Fibroblast of lung (primary cell): Measurements from ENCODE around the gene SREBF2. TPM values are rescaled to one million over a fixed set of nuclear protein-coding genes. Genes with fewer than 3 reads are reported as not detected.

Source experiments
- DNase-seq, 2 donors: peaks; one replicate each; pipeline versions ENCODE4 v3.0.0 to v3.0.0-alpha.2; 2010; ENCODE audit warnings: low read depth in 2 of 2
- H2AFZ ChIP-seq: 2 replicates; pipeline ENCODE4 v1.5.1; 2012; ENCODE audit warnings: low read length, control low read depth, inconsistent platforms
- H3K27ac ChIP-seq: 2 replicates; pipeline ENCODE4 v1.5.1; 2011; ENCODE audit warnings: low read length, control low read depth; ENCODE audit not compliant: insufficient read depth
- H3K27me3 ChIP-seq: 2 replicates; pipeline ENCODE4 v1.5.1; 2011; ENCODE audit warnings: mild to moderate bottlenecking, low read length; ENCODE audit not compliant: control insufficient read depth, insufficient read depth
- H3K36me3 ChIP-seq: 2 replicates; pipeline ENCODE4 v1.5.1; 2011; ENCODE audit warnings: low read length; ENCODE audit not compliant: control insufficient read depth, insufficient read depth
- H3K4me1 ChIP-seq: 2 replicates; pipeline ENCODE4 v1.5.1; 2011; ENCODE audit warnings: low read length; ENCODE audit not compliant: control insufficient read depth, insufficient read depth; ENCODE audit errors: extremely low read depth
- H3K4me2 ChIP-seq: 2 replicates; pipeline ENCODE4 v1.5.1; 2011; ENCODE audit warnings: low read length, control low read depth; ENCODE audit not compliant: insufficient read depth; ENCODE audit errors: extremely low read depth
- H3K4me3 ChIP-seq, 4 experiments: fragments of 200-600 bp in 1 of 4; sonication (generic) in 1 of 4; replicated peaks in 1 of 4; 2 replicates each; pipeline ENCODE4 v1.5.1; 2011 to 2016; ENCODE audit warnings: low read length in 4 of 4, low read depth in 3 of 4, mild to moderate bottlenecking in 3 of 4, control low read depth in 2 of 4, inconsistent platforms in 1 of 4, mixed read lengths in 1 of 4; ENCODE audit not compliant: insufficient read depth in 1 of 4; ENCODE audit errors: control extremely low read depth in 1 of 4
- H3K79me2 ChIP-seq: 2 replicates; pipeline ENCODE4 v1.5.1; 2012; ENCODE audit warnings: mild to moderate bottlenecking, low read length, inconsistent platforms; ENCODE audit not compliant: control insufficient read depth, insufficient read depth
- H3K9ac ChIP-seq: 2 replicates; pipeline ENCODE4 v1.5.1; 2011; ENCODE audit warnings: mild to moderate bottlenecking, low read length, control low read depth; ENCODE audit not compliant: insufficient read depth
- H3K9me3 ChIP-seq: 2 replicates; pipeline ENCODE4 v1.5.1; 2012; ENCODE audit warnings: low read depth, low read length; ENCODE audit not compliant: control insufficient read depth, insufficient read depth
- H4K20me1 ChIP-seq: 2 replicates; pipeline ENCODE4 v1.5.1; 2011; ENCODE audit warnings: low read length; ENCODE audit not compliant: control insufficient read depth, insufficient read depth; ENCODE audit errors: extremely low read depth
- EZH2 ChIP-seq: IDR thresholded peaks from 2 replicates; pipeline ENCODE4 v1.5.1; 2012; ENCODE audit warnings: low read length, control low read depth, mild to moderate bottlenecking; ENCODE audit errors: missing control alignments
- polyA plus RNA-seq, 2 donors: library from polyadenylated mRNA; depleted of rRNA in 1 of 2; stranded (reverse) in 1 of 2; unstranded in 1 of 2; fragments of >200 nt; gene quantifications; 2 replicates each; pipeline ENCODE4 v1.2.1, GENCODE V29; 2011 to 2012; ENCODE audit warnings: missing spikeins in 1 of 2
- total RNA-seq: library from RNA; depleted of rRNA; stranded (reverse); fragments of >200 nt; gene quantifications from 2 replicates; pipeline ENCODE4 v1.2.1, GENCODE V29; 2014
- TF ChIP-seq, protein P1 (sequence below), 2 donors: IDR thresholded peaks in 1 of 2; conservative IDR thresholded peaks in 1 of 2; 1 replicate in 1 of 2; 2 replicates in 1 of 2; pipeline ENCODE4 v1.5.1; 2011 to 2012; ENCODE audit warnings: low read length in 2 of 2, control low read depth in 1 of 2, inconsistent platforms in 1 of 2, low read depth in 1 of 2, mild to moderate bottlenecking in 1 of 2

The SREBF2 gene
- total and polyA plus RNA-seq, 2 donors (not counting 1 experiment from before 2014, with no cell fraction given), result 51.7 to 103 TPM

DNA sequence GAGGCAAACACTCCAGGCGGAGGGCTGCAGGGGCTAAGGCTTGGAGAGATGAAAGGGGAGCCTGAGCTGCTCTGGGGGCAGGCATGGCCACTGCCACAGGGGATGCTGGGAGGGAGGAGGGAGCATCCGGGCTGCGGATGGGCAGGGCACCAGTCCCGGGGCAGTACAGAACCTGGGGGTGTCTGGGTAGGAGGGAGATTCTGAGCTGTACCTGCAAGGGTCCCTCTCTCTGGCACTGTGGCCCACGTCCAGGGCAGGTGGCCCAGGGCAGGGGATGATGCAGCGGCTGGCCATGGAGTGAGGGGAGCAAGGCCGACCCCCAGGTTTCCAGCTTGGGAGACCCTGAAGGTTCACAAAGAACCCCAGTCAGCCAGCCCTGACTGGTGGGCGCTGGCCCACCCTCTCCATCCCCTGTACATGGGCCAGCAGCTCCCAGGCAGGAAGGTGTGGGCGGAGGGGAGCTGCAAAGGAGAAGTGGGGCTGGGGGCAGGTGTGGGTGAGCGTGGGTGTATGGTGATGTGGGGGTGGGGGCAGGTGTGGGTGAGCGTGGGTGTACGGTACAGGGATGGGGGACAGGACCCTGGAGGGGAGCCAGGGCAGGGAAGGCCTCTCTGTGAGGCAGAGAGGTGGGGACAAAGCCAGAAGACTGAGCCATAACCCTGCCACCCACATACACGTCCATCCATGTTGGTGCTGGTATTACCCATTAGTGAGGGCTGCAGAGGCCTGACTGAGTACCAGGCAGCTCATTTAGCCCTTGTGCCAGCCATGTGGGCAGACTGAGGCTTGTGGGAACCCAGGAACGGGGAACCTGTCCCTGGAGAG is 95.9 kb downstream of the SREBF2 start:
- Histone ChIP-seq H2AFZ (no peak overlapping the region), H3K9ac (no peak overlapping the region), H3K79me2 (no peaks in the 10 kb centered on the region), H3K4me1 (peaks cover 2% of the 10 kb centered on the region), H3K4me2 (no peak overlapping the region), H3K4me3 (no peak overlapping the region), H4K20me1 (no peaks in the 10 kb centered on the region), H3K36me3 (no peaks in the 10 kb centered on the region), H3K9me3 (no peaks in the 10 kb centered on the region), H3K27ac (no peak overlapping the region), H3K27me3 (peaks cover 6% of the 10 kb centered on the region)
- TF ChIP-seq, protein P1, sequence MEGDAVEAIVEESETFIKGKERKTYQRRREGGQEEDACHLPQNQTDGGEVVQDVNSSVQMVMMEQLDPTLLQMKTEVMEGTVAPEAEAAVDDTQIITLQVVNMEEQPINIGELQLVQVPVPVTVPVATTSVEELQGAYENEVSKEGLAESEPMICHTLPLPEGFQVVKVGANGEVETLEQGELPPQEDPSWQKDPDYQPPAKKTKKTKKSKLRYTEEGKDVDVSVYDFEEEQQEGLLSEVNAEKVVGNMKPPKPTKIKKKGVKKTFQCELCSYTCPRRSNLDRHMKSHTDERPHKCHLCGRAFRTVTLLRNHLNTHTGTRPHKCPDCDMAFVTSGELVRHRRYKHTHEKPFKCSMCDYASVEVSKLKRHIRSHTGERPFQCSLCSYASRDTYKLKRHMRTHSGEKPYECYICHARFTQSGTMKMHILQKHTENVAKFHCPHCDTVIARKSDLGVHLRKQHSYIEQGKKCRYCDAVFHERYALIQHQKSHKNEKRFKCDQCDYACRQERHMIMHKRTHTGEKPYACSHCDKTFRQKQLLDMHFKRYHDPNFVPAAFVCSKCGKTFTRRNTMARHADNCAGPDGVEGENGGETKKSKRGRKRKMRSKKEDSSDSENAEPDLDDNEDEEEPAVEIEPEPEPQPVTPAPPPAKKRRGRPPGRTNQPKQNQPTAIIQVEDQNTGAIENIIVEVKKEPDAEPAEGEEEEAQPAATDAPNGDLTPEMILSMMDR (conservative IDR thresholded peaks at IDR 0.05 in 1 of 2, IDR thresholded peaks at IDR 0.05 in 1 of 2; ENCODE audit: low read depth in 1 of 2, low read length in 2 of 2), result no peak
- no peak for DNase-seq

DNA sequence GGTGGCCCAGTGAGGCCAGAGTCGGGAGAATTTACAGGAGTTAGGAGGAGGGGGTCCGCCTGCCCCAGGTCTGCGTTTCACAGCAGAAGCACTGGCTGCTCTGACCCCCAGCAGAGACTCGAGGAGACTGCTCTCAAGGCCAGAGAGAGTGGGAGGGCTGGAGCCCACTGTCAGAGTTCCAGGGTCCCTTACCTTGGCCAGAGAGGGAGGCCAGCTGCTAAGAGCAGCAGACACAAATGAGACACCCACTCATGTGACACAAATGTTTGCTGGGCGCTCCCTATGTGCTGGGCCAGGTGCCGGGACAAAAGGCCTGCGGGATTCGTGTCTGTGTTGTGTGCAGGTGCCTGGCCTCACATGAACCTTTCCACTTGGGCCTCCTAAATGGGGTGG is 96.5 kb downstream of the SREBF2 start:
- no peaks in the 10 kb centered on the region for H3K79me2 ChIP-seq
- H3K27ac ChIP-seq, result no peak overlapping the region
- no peaks in the 10 kb centered on the region for H4K20me1 ChIP-seq
- DNase-seq, result no peak
- H3K4me3 ChIP-seq, result no peak overlapping the region
- TF ChIP-seq, protein P1 (conservative IDR thresholded peaks at IDR 0.05 in 1 of 2, IDR thresholded peaks at IDR 0.05 in 1 of 2; ENCODE audit: low read depth in 1 of 2, low read length in 2 of 2), result no peak
- no peak for TF ChIP-seq EZH2
- no peaks in the 10 kb centered on the region for H3K36me3 ChIP-seq
- no peak overlapping the region for H2AFZ ChIP-seq
- H3K9me3 ChIP-seq, result no peaks in the 10 kb centered on the region
- peaks cover 6% of the 10 kb centered on the region for H3K27me3 ChIP-seq
- peaks cover 2% of the 10 kb centered on the region for H3K4me1 ChIP-seq
- H3K4me2 ChIP-seq, result no peak overlapping the region
- H3K9ac ChIP-seq, result no peak overlapping the region

DNA sequence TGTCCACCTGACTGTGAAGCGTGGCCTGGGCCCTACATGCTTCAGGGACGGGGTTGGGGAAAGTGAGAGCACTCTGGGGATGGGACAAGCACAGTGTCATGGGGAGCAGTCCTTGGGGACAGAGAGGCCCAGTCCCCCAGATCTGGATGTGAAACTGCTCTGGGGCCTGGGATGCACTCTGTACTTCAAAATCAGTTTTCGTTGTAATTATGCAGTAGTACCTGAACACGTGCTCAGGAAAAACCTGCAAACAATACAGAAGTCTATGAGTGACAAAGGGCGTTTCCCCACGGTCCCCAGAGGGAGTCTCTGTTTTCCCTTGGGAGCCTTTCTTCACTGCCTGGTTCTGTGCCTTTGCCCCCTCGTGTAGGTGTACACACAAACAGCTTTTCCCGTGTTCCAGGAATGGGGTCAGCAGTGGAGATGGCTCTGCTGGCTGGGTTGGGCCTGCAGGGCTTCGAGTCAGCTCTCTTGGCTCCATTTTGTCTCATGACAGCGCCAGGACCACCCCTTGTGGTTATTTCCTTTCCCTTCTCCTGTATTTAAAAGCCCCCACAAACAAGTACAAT is 98.9 kb downstream of the SREBF2 start:
- no peak overlapping the region for H3K4me2 ChIP-seq
- peaks cover 2% of the 10 kb centered on the region for H3K36me3 ChIP-seq
- H2AFZ ChIP-seq, result no peak overlapping the region
- DNase-seq, result no peak
- H4K20me1 ChIP-seq, result no peaks in the 10 kb centered on the region
- no peaks in the 10 kb centered on the region for H3K79me2 ChIP-seq
- no peak overlapping the region for H3K9ac ChIP-seq
- no peak overlapping the region for H3K27ac ChIP-seq
- TF ChIP-seq EZH2, result no peak
- TF ChIP-seq, protein P1 (conservative IDR thresholded peaks at IDR 0.05 in 1 of 2, IDR thresholded peaks at IDR 0.05 in 1 of 2; ENCODE audit: low read depth in 1 of 2, low read length in 2 of 2), result no peak
- H3K27me3 ChIP-seq, result no peaks in the 10 kb centered on the region
- H3K4me1 ChIP-seq, result no peaks in the 10 kb centered on the region
- no peak overlapping the region for H3K4me3 ChIP-seq
- H3K9me3 ChIP-seq, result no peaks in the 10 kb centered on the region
